H9 (cell line): Measurements from ENCODE around the gene C1orf198. TPM values are rescaled to one million over a fixed set of nuclear protein-coding genes. Genes with fewer than 3 reads are reported as not detected.

ENCODE experiments used
- DNase-seq: peaks from one replicate; pipeline ENCODE4 v3.0.0-alpha.2; 2017
- H2AFZ ChIP-seq: one replicate; pipeline ENCODE4 v1.6.1; 2013; ENCODE audit warnings: mild to moderate bottlenecking, low read length, control low read depth, moderate library complexity
- H2AK5ac ChIP-seq: 2 replicates; pipeline ENCODE4 v1.6.1; 2013; ENCODE audit warnings: low read length, control low read depth, mixed read lengths; ENCODE audit not compliant: insufficient read length
- H2BK120ac ChIP-seq: one replicate; pipeline ENCODE4 v1.6.1; 2013; ENCODE audit warnings: low read depth, mild to moderate bottlenecking, low read length, control low read depth, inconsistent platforms; ENCODE audit not compliant: poor library complexity, severe bottlenecking
- H2BK12ac ChIP-seq: 2 replicates; pipeline ENCODE4 v1.6.1; 2013; ENCODE audit warnings: low read length, control low read depth, mixed read lengths, low read depth; ENCODE audit not compliant: insufficient read length
- H2BK15ac ChIP-seq: 2 replicates; pipeline ENCODE4 v1.6.1; 2013; ENCODE audit warnings: low read depth, low read length, control low read depth
- H2BK20ac ChIP-seq: one replicate; pipeline ENCODE4 v1.6.1; 2013; ENCODE audit warnings: low read depth, mild to moderate bottlenecking, low read length, control low read depth, inconsistent platforms; ENCODE audit not compliant: poor library complexity, severe bottlenecking
- H2BK5ac ChIP-seq: 2 replicates; pipeline ENCODE4 v1.6.1; 2013; ENCODE audit warnings: low read length, control low read depth, mixed read lengths; ENCODE audit not compliant: insufficient read length
- H3K14ac ChIP-seq: 2 replicates; pipeline ENCODE4 v1.6.1; 2013; ENCODE audit warnings: low read length, control low read depth; ENCODE audit not compliant: insufficient read depth
- H3K18ac ChIP-seq: 2 replicates; pipeline ENCODE4 v1.6.1; 2013; ENCODE audit warnings: low read depth, mild to moderate bottlenecking, mixed read lengths, low read length, control low read depth; ENCODE audit not compliant: insufficient read length
- H3K23ac ChIP-seq: 2 replicates; pipeline ENCODE4 v1.6.1; 2013; ENCODE audit warnings: low read length, control low read depth, mixed read lengths, low read depth; ENCODE audit not compliant: insufficient read length
- H3K23me2 ChIP-seq: 2 replicates; pipeline ENCODE4 v1.6.1; 2013; ENCODE audit warnings: low read depth, mild to moderate bottlenecking, mixed read lengths, low read length, control low read depth; ENCODE audit not compliant: insufficient read length, poor library complexity, severe bottlenecking
- H3K27ac ChIP-seq: 2 replicates; pipeline ENCODE4 v1.5.1; 2013; ENCODE audit warnings: low read length, control low read depth, mixed read lengths, low read depth; ENCODE audit not compliant: insufficient read length
- H3K27me3 ChIP-seq: 2 replicates; pipeline ENCODE4 v1.6.1; 2013; ENCODE audit warnings: low read length, control low read depth, inconsistent platforms; ENCODE audit not compliant: insufficient read depth
- H3K4ac ChIP-seq: 2 replicates; pipeline ENCODE4 v1.6.1; 2013; ENCODE audit warnings: low read depth, mild to moderate bottlenecking, control low read depth, inconsistent platforms, low read length, moderate library complexity
- H3K4me1 ChIP-seq: 2 replicates; pipeline ENCODE4 v1.6.1; 2013; ENCODE audit warnings: low read length, control low read depth, inconsistent platforms; ENCODE audit not compliant: insufficient read depth
- H3K4me2 ChIP-seq: 2 replicates; pipeline ENCODE4 v1.6.1; 2013; ENCODE audit warnings: low read length, control low read depth, mixed read lengths; ENCODE audit not compliant: insufficient read length, insufficient read depth
- H3K56ac ChIP-seq: 2 replicates; pipeline ENCODE4 v1.6.1; 2013; ENCODE audit warnings: low read depth, mild to moderate bottlenecking, mixed read lengths, low read length, control low read depth; ENCODE audit not compliant: insufficient read length
- H3K79me1 ChIP-seq: 2 replicates; pipeline ENCODE4 v1.6.1; 2013; ENCODE audit warnings: low read depth, mild to moderate bottlenecking, moderate library complexity, low read length, control low read depth, inconsistent platforms; ENCODE audit not compliant: insufficient read depth, poor library complexity, severe bottlenecking
- H3K79me2 ChIP-seq: 2 replicates; pipeline ENCODE4 v1.6.1; 2013; ENCODE audit warnings: low read length, control low read depth, inconsistent platforms; ENCODE audit not compliant: insufficient read depth
- H3K9ac ChIP-seq: 2 replicates; pipeline ENCODE4 v1.6.1; 2013; ENCODE audit warnings: low read length, control low read depth, mixed read lengths; ENCODE audit not compliant: insufficient read length; ENCODE audit errors: extremely low read depth
- H3K9me3 ChIP-seq: one replicate; pipeline ENCODE4 v1.6.1; 2013; ENCODE audit warnings: low read depth, low read length, inconsistent platforms; ENCODE audit not compliant: control insufficient read depth
- H3T11ph ChIP-seq: one replicate; pipeline ENCODE4 v1.6.1; 2013; ENCODE audit warnings: mild to moderate bottlenecking, low read length, control low read depth, inconsistent platforms
- H4K20me1 ChIP-seq: one replicate; pipeline ENCODE4 v1.6.1; 2013; ENCODE audit not compliant: control insufficient read depth, insufficient read length, insufficient read depth
- H4K5ac ChIP-seq: 2 replicates; pipeline ENCODE4 v1.6.1; 2013; ENCODE audit warnings: low read depth, mild to moderate bottlenecking, mixed read lengths, low read length, control low read depth; ENCODE audit not compliant: insufficient read length
- H4K8ac ChIP-seq: replicated peaks from 2 replicates; pipeline ENCODE4 v1.6.1; 2013; ENCODE audit warnings: low read length, control low read depth, mixed read lengths, low read depth; ENCODE audit not compliant: insufficient read length
- H4K91ac ChIP-seq: 2 replicates; pipeline ENCODE4 v1.6.1; 2013; ENCODE audit warnings: low read depth, mild to moderate bottlenecking, moderate library complexity, mixed read lengths, low read length, control low read depth; ENCODE audit not compliant: insufficient read length
- H3K27ac Mint-ChIP-seq, 3 experiments: 2 replicates in 2 of 3; 3 replicates in 1 of 3; pipeline ENCODE4 v1.8.0; 2020 to 2021; ENCODE audit warnings: mixed read lengths in 3 of 3, mild to moderate bottlenecking in 1 of 3, moderate library complexity in 1 of 3
- H3K27me3 Mint-ChIP-seq: 2 replicates; pipeline ENCODE4 v1.8.0; 2021; ENCODE audit warnings: low read depth, mild to moderate bottlenecking, moderate library complexity, mixed read lengths
- H3K36me3 Mint-ChIP-seq, 3 experiments: 2 replicates in 2 of 3; 3 replicates in 1 of 3; pipeline ENCODE4 v1.8.0; 2020 to 2021; ENCODE audit warnings: low read depth in 3 of 3, mixed read lengths in 3 of 3; ENCODE audit not compliant: insufficient read depth in 1 of 3
- H3K4me1 Mint-ChIP-seq, 2 experiments: 2 replicates each; pipeline ENCODE4 v1.8.0; 2020; ENCODE audit warnings: mixed read lengths in 2 of 2
- H3K4me3 Mint-ChIP-seq, 2 experiments: 2 replicates in 1 of 2; 3 replicates in 1 of 2; pipeline ENCODE4 v1.8.0; 2020 to 2021; ENCODE audit warnings: mild to moderate bottlenecking in 2 of 2, mixed read lengths in 2 of 2, moderate library complexity in 1 of 2
- H3K9me3 Mint-ChIP-seq, 2 experiments: 2 replicates in 1 of 2; 3 replicates in 1 of 2; pipeline ENCODE4 v1.8.0; 2020; ENCODE audit warnings: mild to moderate bottlenecking in 2 of 2, mixed read lengths in 2 of 2, moderate library complexity in 1 of 2
- WGBS: extraction: QIAGEN DNeasy Blood & Tissue Kit; methylation state at CpG from one replicate; pipeline ENCODE4 v1.1.7; 2013; ENCODE audit warnings: missing lambda C conversion rate, low lambda C conversion rate, mixed read lengths; ENCODE audit not compliant: insufficient read length; ENCODE audit errors: extremely low coverage; 5-methylcytosine and 5-hydroxymethylcytosine counted together
- total RNA-seq: library from RNA; stranded (reverse); gene quantifications from 2 replicates; pipeline ENCODE4 v1.2.1, GENCODE V29; 2021
- TF ChIP-seq, protein P1 (sequence below): fragments of 200-600 bp; sonication (generic); conservative IDR thresholded peaks from 3 replicates; pipeline ENCODE4 v1.8.0; 2021; ENCODE audit warnings: antibody characterized with exemption, mild to moderate bottlenecking

Gene C1orf198
- total RNA-seq, 1 experiment from 2014 or later = 28.9 TPM

GRCh38 chr1:230828421-230828820, 39.9 kb downstream of the C1orf198 start:
- Mint-ChIP-seq H3K27ac (no peak overlapping the region), H3K4me3 (no peak overlapping the region), H3K4me1 (no peaks in the 10 kb centered on the region), H3K27me3 (peaks cover 45% of the 10 kb centered on the region), H3K36me3 (no peaks in the 10 kb centered on the region), H3K9me3 (no peaks in the 10 kb centered on the region; a peak in 1 of 5 replicates)
- H2BK5ac ChIP-seq = no peak overlapping the region
- H3K4me1 ChIP-seq = no peaks in the 10 kb centered on the region
- no peak overlapping the region for H3K9ac ChIP-seq
- WGBS = no CpG with 5 or more reads among the region's 4 CpGs
- H3K56ac ChIP-seq = no peak overlapping the region
- no peak overlapping the region for H3K23ac ChIP-seq
- no peak overlapping the region for H4K8ac ChIP-seq
- H3K4me2 ChIP-seq = no peak overlapping the region
- no peaks in the 10 kb centered on the region for H3K79me1 ChIP-seq
- TF ChIP-seq, protein P1, sequence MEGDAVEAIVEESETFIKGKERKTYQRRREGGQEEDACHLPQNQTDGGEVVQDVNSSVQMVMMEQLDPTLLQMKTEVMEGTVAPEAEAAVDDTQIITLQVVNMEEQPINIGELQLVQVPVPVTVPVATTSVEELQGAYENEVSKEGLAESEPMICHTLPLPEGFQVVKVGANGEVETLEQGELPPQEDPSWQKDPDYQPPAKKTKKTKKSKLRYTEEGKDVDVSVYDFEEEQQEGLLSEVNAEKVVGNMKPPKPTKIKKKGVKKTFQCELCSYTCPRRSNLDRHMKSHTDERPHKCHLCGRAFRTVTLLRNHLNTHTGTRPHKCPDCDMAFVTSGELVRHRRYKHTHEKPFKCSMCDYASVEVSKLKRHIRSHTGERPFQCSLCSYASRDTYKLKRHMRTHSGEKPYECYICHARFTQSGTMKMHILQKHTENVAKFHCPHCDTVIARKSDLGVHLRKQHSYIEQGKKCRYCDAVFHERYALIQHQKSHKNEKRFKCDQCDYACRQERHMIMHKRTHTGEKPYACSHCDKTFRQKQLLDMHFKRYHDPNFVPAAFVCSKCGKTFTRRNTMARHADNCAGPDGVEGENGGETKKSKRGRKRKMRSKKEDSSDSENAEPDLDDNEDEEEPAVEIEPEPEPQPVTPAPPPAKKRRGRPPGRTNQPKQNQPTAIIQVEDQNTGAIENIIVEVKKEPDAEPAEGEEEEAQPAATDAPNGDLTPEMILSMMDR = no peak
- no peak overlapping the region for H2BK120ac ChIP-seq
- H3K27me3 ChIP-seq = no peaks in the 10 kb centered on the region
- no peak overlapping the region for H2BK12ac ChIP-seq
- H3K18ac ChIP-seq = no peak overlapping the region
- no peaks in the 10 kb centered on the region for H3K9me3 ChIP-seq
- H3K14ac ChIP-seq = no peak overlapping the region
- H3K4ac ChIP-seq = no peak overlapping the region
- no peak overlapping the region for H4K5ac ChIP-seq
- H2BK20ac ChIP-seq = no peak overlapping the region
- no peak overlapping the region for H2AK5ac ChIP-seq
- no peak overlapping the region for H2AFZ ChIP-seq
- no peaks in the 10 kb centered on the region for H3K23me2 ChIP-seq
- H2BK15ac ChIP-seq = no peak overlapping the region
- no peaks in the 10 kb centered on the region for H3K79me2 ChIP-seq
- no peak for DNase-seq
- no peak overlapping the region for H3T11ph ChIP-seq
- H4K91ac ChIP-seq = no peak overlapping the region
- no peaks in the 10 kb centered on the region for H4K20me1 ChIP-seq
- H3K27ac ChIP-seq = no peak overlapping the region
